IPS-15b (cell line): ENCODE measurements around the gene CNOT6L.

Experiments
- H3K27me3 ChIP-seq: one replicate; pipeline ENCODE4 v1.6.1; 2013; ENCODE audit warnings: low read length; ENCODE audit not compliant: control insufficient read depth, insufficient read depth
- H3K36me3 ChIP-seq: one replicate; pipeline ENCODE4 v1.6.1; 2013; ENCODE audit warnings: low read length; ENCODE audit not compliant: control insufficient read depth, insufficient read depth
- H3K4me1 ChIP-seq: one replicate; pipeline ENCODE4 v1.6.1; 2013; ENCODE audit warnings: mild to moderate bottlenecking, low read length; ENCODE audit not compliant: control insufficient read depth, insufficient read depth
- H3K4me3 ChIP-seq: one replicate; pipeline ENCODE4 v1.5.1; 2013; ENCODE audit warnings: low read depth, low read length
- H3K9ac ChIP-seq: one replicate; pipeline ENCODE4 v1.6.1; 2013; ENCODE audit warnings: low read depth, mild to moderate bottlenecking, low read length
- H3K9me3 ChIP-seq: one replicate; pipeline ENCODE4 v1.6.1; 2013; ENCODE audit warnings: mild to moderate bottlenecking, low read length; ENCODE audit not compliant: control insufficient read depth, insufficient read depth

The CNOT6L gene

GRCh38 chr4:77699731-77700210 lies 119.4 kb downstream of the CNOT6L start:
- peaks cover 12% of the 10 kb centered on the region for H3K4me1 ChIP-seq
- H3K9me3 ChIP-seq = no peaks in the 10 kb centered on the region
- no peaks in the 10 kb centered on the region for H3K27me3 ChIP-seq
- no peak overlapping the region for H3K4me3 ChIP-seq
- H3K9ac ChIP-seq = peak overlapping the region; percentile 2
- no peaks in the 10 kb centered on the region for H3K36me3 ChIP-seq

GRCh38 chr4:77697860-77698590 lies 121.1 kb downstream of the CNOT6L start:
- peaks cover 12% of the 10 kb centered on the region for H3K4me1 ChIP-seq
- H3K4me3 ChIP-seq = no peak overlapping the region
- H3K36me3 ChIP-seq = no peaks in the 10 kb centered on the region
- no peaks in the 10 kb centered on the region for H3K27me3 ChIP-seq
- no peaks in the 10 kb centered on the region for H3K9me3 ChIP-seq
- no peak overlapping the region for H3K9ac ChIP-seq

- Histone ChIP-seq H3K4me1 (peaks cover 12% of the 10 kb centered on the region), H3K4me3 (no peak overlapping the region), H3K9me3 (no peaks in the 10 kb centered on the region), H3K27me3 (no peaks in the 10 kb centered on the region), H3K36me3 (no peaks in the 10 kb centered on the region), H3K9ac (no peak overlapping the region)
Observed at GRCh38 chr4:77695774-77696173, 123.4 kb downstream of the CNOT6L start.

- H3K9ac ChIP-seq = no peak overlapping the region
- H3K4me1 ChIP-seq = peaks cover 2% of the 10 kb centered on the region
- H3K36me3 ChIP-seq = no peaks in the 10 kb centered on the region
- H3K9me3 ChIP-seq = no peaks in the 10 kb centered on the region
- no peak overlapping the region for H3K4me3 ChIP-seq
- H3K27me3 ChIP-seq = no peaks in the 10 kb centered on the region
Observed at GRCh38 chr4:77692847-77693432, 126.2 kb downstream of the CNOT6L start.

- H3K9ac ChIP-seq = no peak overlapping the region
Observed at GRCh38 chr4:77681792-77682191, 137.4 kb downstream of the CNOT6L start.

GRCh38 chr4:77676842-77677241 lies 142.3 kb downstream of the CNOT6L start:
- no peak overlapping the region for H3K9ac ChIP-seq
- no peaks in the 10 kb centered on the region for H3K9me3 ChIP-seq
- H3K4me3 ChIP-seq = no peak overlapping the region
- H3K4me1 ChIP-seq = no peaks in the 10 kb centered on the region
- H3K27me3 ChIP-seq = no peaks in the 10 kb centered on the region
- no peaks in the 10 kb centered on the region for H3K36me3 ChIP-seq

More at GRCh38 chr4:77681792-77682191, 137.4 kb downstream of the CNOT6L start:
- Histone ChIP-seq H3K4me1 (no peaks in the 10 kb centered on the region), H3K27me3 (no peaks in the 10 kb centered on the region), H3K9me3 (no peaks in the 10 kb centered on the region), H3K4me3 (no peak overlapping the region), H3K36me3 (no peaks in the 10 kb centered on the region)

GRCh38 chr4:77671051-77671450 lies 148.1 kb downstream of the CNOT6L start:
- H3K9me3 ChIP-seq = no peaks in the 10 kb centered on the region
- H3K36me3 ChIP-seq = no peaks in the 10 kb centered on the region

GRCh38 chr4:77669946-77670590 lies 149.1 kb downstream of the CNOT6L start:
- no peak overlapping the region for H3K4me3 ChIP-seq
- H3K9ac ChIP-seq = no peak overlapping the region
- peaks cover 3% of the 10 kb centered on the region for H3K4me1 ChIP-seq
- H3K9me3 ChIP-seq = no peaks in the 10 kb centered on the region
- no peaks in the 10 kb centered on the region for H3K27me3 ChIP-seq
- H3K36me3 ChIP-seq = no peaks in the 10 kb centered on the region

More at GRCh38 chr4:77671051-77671450, 148.1 kb downstream of the CNOT6L start:
- Histone ChIP-seq H3K4me1 (peaks cover 3% of the 10 kb centered on the region), H3K4me3 (no peak overlapping the region), H3K9ac (no peak overlapping the region), H3K27me3 (no peaks in the 10 kb centered on the region)

DNA sequence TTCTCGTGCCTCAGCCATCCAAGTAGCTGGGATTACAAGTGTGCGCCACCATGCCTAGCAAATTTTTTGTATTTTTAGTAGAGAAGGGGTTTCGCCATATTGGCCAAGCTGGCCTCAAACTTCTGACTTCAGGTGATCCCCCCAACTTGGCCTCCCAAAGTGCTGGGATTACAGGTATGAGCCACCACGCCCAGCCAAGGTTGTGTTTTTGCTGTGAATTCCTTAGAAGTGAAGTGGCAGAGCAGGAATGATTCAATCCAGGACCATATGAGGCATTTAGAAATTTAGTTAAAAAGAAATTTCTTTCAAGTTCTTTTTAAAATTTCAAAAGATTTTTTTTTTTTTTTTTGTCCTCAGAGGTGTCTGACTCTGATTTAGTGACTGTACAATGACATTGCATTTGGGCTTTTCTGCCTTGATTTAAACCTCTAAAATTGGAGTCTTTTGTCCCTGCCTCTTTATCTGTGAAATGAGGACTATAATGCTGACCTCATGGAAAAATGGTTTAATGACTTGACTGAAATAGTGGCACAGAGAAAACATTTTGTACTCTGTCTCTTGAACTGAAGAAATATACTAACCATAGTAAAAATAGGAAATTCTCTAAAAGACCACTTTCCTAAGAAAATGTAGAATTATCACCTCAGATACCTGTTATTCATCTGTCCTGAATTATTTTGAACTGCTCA lies 153.6 kb downstream of the CNOT6L start:
- H3K9ac ChIP-seq = no peak overlapping the region
- H3K4me3 ChIP-seq = no peak overlapping the region
- H3K9me3 ChIP-seq = no peaks in the 10 kb centered on the region
- H3K4me1 ChIP-seq = no peaks in the 10 kb centered on the region
- no peaks in the 10 kb centered on the region for H3K36me3 ChIP-seq
- no peaks in the 10 kb centered on the region for H3K27me3 ChIP-seq
